ELR (cell line): ENCODE measurements around the gene TRPV4.

Experiments
- DNase-seq: peaks from one replicate; pipeline ENCODE4 v3.0.0-alpha.2; 2015; ENCODE audit warnings: low read depth

Gene TRPV4

DNA sequence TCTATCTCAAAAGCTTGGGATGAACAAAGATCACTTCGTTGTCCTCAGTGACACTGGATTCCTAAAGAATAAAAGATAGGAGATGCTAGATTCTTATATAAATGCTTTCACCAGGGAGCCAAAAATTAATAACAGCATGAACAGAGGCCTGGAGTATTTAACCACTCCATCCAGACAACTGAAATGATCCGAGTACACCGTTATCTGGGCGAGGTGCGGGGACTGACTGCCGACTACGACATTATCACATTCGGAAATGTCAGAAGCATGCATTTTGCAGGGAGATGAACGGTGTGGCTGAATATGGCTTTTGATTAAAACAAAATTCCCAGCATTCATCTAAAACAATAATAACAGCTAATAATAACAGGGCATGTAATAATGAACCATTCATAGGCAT is 56.6 kb downstream of the TRPV4 start:
- DNase-seq, result no peak

DNA sequence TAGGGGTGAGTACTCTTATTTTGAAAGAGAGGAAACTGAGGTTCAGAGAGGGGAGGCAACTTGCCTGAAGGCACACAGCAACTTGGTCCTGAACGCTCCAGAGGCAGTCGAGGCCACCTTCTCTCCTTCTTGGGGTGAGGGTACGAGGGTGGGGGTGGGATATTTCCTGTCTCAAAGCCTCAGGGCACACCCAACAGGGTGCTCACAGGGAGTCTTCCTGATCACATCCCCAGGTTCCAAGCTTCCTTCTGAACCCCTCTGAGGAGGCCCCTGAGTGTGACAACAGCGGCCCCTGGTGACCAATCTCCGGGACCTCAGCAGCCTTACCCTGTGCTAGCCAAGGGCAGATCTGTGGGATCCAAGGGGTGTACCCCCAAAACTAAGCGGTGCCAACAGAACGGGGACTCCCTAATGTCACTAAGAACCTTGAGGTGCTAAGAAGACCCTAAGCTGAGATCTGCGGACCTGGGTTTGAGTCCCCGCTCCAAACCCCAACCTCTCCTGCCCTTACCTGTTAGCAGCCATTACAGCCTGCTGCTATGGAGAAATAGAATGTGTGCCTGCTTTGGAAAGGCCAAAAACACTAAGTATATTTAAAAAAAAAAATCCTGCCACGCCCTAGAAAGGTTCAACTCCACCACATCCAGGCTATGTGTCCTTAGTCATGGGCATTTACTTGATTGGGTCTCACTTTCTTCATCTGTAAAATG is 57.9 kb downstream of the TRPV4 start:
- peak; percentile 76 for DNase-seq

DNA sequence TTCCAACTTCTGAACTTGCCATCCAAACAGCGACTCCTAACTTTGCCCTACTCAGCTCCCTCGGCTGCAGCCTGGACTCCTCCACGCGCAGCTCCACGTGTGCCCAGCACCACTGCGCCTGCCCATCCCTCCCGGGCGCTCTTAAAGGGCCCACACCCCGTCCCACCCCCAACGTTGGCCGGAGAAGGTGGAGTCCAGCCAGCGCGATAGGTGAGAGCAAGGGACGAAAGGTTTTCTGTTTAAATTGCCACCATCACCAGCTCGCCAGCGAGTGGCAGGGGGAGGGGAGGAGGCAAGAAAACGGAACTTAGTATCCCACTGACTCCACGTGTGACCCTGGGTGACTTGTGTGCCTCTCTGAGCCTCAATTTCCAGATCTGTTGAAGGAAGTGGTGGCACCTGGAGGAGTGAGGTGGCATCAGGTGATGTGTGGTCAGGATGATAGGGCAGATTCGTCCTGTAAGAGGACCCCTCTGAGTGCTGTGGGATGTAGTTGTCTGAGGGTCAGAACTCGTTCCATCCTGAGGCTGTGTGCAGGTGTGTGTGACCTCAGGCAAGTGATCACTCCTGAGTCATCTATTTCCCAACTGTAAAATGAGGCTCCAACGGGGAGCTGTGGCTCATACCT is 59.7 kb downstream of the TRPV4 start:
- no peak for DNase-seq

DNA sequence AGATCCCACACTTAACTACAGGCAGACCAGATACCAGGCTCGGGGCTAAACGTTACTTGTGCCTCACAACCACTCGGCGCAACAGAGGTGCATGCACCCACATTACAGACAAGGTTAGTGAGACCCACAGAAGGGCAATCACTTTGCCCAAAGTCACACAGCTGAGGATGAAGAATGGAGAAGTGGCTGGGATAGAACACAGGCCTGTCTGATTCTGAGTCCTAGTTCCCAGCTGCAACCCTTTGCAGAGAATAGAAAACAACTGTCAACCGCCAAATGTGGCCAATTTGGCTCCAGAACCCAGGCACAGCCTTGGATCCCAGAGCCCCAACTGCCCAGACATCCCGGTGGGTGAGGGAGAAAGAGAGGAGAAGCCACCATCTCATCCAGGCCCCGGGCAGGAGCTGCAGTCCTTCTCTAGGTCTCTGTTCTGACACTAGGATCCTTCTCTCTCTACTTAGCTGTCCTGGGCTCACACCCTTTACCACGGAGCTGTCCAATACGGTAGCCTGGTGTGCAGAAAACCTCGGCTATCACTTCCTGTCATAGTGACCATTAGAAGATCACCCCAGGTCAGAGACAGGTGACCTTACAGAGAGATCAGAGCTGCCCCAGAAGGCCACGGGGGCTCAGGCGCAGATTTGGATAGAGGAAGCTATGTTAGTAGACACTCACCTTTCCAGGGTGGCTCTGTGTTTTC is 60.4 kb downstream of the TRPV4 start:
- DNase-seq, result no peak

DNA sequence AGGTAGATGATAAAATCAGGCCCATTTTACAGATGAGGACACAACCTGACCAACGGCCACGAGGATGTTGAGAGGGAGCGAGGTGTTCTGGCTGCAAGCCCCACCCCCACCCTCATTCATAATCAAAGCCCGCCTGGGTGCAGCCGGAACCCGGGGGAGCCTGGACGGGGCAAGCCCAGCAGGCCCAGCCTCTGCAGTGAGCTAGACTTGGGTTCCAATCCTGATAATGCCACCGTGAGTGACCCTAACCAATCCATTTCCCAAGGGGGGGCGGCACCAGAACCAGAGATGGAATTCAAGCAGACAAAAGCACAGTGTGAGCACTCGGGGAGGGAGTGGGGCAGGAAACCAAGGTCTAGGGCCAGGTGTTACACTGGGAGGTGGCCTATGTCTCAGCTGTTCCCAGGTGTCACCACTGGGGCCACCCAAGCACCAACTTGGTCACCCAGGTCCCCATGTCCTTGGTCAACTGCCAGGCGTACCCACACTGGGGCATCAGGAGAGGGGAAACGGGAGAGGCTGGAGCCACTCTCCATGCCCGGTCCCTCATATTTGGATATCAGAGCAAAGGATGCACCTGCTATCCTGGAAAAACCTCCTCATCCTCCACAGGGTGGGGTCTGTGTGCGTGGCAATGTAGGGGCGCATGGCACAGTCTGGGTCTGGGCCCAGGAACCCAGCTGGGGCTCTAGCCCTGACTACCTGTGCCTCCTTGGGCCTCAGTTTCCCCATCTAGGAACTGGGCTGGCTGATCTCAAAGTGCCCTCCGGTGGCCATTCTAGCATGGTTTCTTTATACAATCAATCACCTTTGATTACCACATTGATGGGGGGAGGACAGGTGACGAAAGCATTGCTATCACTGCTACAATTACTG is 61.2 kb downstream of the TRPV4 start:
- DNase-seq, result no peak

DNA sequence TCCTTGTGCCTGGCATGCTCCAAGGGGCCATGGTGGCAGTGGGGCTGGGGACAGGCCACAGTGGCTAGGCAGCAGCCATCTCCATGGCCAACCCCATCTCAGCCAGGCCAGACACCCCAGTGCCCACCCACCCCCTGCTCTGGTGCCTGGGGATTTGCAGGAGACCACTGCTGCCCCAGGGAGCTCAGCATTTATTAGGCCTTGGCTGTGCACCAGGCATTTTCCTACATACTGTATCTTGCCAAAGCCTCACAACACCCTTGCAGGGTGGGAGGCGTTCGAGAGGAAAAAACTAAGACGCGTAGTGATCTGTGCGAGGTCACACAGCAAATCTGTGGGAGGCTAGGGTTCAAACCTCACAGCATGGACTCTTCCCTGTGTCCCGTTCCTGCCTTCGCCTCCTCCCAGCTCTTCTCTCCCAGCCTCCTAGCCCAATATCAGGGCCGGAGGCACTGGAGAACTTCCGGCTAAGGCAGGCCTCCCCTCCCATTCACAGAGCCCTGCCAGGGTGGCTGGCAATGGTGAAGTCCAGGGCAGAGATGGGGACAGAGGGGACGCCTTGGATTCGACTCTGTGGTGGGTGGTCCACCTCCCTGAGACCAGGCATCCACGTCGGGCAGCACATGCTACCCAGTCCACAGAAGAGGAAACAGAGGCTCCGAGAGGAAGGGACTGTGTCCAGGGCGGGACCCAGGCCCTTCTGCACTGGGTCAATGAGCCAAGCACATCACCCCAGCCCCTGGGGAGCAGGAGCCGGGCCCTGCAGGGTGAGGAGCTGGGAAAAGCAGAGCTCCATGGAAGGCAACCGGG is 62.1 kb downstream of the TRPV4 start:
- DNase-seq, result no peak

DNA sequence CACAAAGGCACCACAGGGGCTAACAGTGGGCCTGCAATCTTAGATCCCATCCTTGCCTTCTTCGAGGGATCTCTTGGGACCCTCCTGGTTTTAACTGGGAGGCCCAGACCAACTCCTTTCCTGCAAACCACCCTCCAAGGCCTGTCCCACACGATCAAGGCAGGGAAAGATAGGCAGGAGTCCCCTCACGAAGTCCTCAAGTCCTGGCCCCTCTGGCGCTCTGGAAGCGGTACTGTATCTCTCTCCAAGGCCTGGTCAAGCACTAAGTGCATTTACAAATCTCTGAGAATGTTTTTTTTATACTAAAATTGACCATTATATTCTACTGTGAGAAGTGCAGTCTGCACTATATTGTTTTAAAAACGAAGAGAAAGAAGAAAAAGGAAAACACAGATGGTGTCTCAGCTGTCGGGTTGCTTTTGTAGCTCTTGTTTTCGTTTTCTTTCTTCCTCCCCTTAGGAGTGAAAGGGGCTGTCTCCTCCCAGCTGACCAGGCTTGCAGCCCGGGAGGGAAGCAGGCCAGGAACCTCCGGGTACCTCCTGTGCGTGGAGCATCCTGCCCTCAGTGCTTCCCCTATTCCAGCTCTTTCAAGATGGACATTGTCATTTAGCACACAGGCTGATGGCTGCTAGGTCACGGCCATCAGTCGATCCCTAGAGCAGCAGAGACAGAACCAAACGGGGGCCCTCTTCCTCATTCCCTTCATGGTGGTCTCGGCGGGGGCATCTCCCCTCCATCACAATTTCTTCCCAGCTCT is 62.9 kb downstream of the TRPV4 start:
- no peak for DNase-seq

DNA sequence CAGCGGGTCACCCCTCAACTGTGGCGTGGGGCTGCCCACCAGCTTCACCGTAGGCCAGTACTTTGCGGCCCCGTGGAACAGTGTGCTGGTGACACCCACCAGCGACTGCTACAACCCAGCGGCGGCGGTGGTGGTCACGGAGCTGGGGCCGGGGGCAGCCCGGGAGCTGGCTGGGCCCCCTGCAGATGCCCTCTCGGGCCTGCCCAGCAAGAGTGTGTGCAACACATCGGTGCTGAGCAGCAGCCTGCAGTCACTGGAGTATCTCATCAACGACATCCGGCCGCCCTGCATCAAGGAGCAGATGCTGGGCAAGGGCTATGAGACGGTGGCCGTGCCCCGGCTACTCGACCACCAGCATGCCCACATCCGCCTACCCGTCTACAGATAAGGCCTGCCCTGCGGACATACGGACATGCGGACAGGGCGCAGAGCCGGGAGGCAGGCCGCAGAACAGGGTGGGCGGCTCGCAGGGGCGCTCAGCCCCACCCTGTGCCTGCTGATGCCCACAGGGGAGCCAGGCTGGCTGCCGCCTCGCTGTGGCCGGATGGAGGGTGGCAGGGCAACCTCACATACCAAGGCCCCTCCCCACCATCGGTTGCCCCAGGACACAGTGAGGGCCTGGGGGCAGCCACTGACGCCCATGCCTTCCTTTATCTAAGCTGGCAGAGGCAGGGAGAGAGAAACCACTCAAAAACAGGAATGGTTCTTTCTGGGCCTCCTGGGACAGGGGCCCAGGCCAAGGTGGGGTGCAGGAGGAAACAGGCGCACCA is 64.1 kb downstream of the TRPV4 start:
- no peak for DNase-seq

DNA sequence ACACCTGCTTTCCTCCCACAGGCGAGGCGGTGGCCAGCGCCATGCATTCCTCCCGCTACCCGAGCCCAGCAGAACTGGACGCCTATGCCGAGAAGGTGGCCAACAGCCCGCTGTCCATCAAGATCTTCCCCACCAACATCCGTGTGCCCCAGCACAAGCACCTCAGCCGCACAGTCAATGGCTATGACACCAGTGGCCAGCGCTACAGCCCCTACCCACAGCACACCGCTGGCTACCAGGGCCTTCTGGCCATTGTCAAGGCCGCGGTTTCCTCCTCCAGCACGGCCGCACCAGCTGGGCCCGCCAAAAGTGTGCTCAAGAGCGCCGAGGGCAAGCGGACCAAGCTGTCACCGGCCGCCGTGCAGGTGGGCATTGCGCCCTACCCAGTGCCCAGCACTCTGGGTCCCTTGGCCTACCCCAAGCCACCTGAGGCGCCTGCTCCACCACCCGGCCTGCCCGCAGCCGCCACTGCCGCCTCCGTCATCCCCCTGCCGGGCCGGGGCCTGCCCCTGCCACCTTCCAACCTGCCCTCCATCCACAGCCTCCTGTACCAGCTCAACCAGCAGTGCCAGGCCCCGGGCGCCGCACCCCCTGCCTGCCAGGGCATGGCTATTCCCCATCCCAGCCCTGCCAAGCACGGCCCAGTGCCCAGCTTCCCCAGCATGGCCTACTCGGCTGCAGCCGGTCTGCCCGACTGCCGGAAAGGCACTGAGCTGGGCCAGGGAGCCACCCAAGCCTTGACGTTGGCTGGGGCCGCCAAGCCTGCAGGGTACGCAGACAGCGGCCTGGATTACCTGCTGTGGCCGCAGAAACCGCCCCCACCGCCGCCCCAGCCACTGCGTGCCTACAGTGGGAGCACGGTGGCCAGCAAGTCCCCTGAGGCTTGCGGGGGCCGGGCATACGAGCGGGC is 65.0 kb downstream of the TRPV4 start:
- DNase-seq, result no peak

DNA sequence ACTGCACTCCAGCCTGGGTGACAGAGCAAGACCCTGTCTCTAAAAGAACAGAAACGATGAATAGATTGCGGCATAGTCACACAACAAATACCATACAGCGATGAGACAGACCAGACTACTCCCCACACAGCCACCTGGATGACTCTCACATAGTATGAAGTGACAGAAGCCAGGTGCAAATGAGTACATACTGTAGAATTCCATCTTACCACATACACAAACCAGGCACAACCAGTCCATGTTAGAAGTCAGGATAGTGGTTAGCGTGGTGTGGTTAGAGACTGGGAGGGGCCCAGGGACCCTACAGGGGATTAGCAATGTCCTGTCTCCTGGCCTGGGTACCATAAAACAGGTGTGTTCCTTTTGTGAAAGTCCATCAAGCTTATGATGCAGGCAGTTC is 65.7 kb downstream of the TRPV4 start:
- DNase-seq, result no peak

DNA sequence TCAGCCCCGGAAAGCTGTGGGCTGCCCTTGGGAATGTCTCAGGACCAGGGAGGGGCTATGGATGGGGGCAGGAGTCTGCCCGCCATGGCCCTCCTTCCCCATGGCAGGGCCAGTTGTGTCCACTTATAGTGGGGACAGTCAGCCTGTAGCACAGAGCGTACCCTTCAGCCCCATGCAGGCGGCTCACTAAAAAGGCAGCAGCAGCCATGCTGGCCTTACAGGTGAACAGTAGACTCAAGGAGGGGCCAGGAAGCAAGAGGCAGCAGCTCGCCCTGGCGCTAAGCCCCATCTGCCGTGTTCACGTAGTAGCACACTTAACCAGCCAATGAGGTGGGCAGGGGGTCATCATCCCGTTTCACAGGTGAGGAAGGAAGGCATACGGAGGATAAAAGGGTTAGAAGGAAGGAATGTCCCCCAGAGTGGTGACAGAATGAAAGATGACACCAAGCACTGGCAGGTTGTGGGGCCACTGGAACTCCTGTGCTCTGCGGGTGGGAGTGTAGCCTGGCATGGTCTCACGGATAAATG is 66.9 kb downstream of the TRPV4 start:
- no peak for DNase-seq

DNA sequence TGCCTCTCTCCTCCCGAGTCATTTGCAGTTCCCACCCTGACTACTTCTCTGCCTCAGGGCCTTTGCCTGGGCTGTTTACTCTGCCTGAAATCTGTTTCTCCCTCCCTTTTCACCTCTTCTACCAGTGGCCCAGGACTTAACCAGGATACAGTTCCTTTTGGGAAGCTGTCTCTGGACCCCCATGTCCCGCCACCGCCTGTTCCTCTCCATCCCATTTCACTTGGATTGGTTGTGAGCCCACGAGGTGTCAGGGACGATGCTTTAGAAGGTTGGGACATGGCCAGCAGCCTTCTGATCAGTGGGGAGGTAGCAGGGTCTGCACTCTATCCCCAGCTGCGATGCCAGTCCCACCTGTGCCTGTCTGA is 67.8 kb downstream of the TRPV4 start:
- no peak for DNase-seq

DNA sequence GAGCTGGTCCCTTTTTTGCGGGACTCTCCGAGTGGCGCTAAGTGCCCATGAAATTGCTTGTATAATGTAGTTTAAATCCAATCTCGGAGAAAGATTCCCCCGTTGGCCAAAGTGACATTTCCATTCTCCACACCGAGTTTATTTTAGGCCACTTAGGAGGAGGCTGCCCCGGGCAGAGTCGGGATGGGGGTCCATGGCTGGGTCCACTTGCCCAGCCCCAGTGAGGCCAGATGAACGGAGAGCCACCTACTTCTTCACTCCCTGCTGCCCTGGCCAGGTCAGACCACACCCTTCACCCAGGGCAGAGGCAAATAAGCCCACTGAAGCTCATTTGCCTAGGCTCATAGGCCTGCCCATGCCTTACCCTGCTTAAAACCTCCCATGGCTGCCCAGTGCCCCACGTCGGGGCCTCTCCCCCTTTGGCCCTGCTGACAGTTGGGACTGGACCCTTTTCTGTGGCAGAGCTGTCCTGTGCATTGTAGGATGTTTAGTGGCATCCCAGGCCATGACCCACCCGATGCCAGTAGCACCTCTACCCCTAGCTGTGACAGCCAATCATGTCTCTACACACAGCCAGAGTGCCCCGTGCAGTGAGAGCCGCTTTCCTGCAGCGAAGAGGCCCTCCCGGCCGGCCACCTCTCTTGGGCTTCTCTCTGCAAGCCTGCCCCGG is 68.3 kb downstream of the TRPV4 start:
- DNase-seq, result no peak

DNA sequence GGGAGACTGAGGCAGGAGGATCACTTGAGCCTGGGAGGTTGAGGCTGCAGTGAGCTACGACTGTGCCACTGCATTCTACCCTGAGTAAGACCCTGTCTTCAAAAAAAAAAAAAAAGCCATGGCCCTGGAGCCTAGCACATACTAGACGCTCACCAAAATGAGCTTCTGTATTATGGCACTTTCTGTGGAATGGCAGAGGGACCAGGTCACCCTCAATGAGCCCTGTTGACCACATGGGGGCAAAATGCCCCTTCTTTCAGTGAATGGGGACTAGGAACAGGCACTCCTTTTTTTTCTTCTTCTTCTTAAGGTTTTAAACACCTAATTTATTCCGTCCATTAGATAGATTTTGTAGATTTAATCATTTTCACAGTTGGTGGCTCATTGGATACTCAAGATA is 69.1 kb downstream of the TRPV4 start:
- DNase-seq, result no peak

DNA sequence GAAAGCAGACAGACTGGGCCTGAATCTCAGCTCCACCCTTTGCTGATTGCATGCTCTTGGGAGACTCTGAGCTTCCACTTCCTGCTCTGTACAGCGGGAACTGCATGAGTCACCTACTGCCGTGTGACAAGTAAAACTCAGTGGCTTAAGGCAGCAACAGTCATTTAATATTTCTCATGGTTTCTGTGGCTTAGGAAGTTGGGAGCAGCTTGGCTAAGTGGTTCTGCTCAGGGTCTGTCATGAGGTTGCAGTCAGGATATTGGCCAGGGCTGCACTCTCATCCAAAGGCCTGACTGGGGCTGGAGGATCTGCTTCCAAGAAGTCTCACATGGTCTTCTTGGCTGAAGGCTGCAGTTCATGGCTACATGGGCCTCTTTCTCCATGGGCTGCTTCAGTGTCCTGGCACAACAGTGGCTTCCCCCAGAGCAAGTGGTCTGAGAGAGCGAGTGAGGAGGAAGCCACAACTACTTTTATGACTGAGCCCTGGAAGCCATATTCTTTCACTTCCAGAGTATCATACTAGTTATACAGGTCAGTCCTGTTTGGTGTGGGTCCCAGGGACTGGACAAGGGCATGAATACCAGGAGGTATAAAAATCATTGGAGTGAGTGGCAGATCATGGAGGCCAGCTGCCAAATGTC is 69.9 kb downstream of the TRPV4 start:
- DNase-seq, result peak; percentile 91

DNA sequence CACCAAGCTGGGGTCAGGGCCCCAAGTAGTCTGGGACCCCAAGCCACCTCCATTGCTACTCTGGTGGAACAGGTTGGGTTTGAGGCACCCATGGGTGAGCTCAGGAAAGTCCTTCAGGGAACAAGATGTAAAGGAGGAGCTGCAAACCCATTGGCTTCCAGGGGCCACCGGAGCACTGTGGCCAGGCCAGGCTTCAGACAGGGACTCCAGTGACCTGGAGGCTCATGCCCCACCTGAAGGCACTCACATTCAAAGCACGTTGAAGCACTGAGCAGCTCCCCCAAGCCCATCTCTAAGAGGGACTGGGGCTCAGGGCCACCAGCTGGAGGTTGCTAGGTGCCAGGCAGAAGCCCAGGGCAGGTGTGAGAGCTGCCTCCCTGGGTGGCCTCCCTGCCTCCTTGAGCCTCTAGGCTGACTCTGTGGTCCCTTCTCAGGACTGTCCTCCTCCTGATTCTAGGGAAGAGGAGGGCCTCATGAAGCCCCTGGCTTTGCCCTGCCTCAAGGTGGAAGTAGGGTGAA is 70.5 kb downstream of the TRPV4 start:
- DNase-seq, result no peak

DNA sequence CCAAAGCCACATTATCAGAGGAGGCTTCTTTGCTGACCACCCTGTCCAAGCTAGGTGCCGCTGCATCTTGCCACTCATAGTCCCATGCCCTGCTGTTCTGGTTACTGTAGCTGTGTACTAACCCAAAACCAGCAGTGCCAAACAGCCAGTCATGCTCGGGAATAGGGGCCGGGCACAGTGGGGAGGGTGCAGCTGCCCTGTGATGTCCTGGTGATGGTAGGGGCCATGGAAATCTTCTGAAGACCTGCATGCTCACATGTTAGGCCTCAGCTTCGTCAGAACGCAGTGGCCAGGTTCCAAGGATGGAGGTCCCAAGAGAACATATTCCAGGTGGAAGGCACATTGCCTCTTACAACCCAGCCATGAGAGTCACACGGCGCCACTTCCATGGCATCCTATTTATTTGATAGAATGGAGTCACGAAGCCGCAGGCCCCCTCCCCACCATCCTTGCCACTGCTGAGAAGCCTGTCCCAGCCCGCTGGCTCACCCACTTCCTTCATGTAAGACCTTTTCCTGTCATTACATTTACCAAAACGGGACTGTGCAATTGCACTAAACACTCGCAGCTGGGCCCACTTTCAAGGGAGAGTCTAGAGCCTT is 71.0 kb downstream of the TRPV4 start:
- DNase-seq, result no peak
